HCT116 (cell line): ENCODE data around the gene ARSK. TPM values are rescaled to one million over a fixed set of nuclear protein-coding genes. Genes with fewer than 3 reads are reported as not detected.

Experiments used
- ATAC-seq: fragments of 200-7000 bp; cut with Tn5 transposase; 2 replicates; pipeline ENCODE4 v1.9.1; 2020; ENCODE audit warnings: mild to moderate bottlenecking, moderate library complexity
- BruUV-seq: library from RNA; stranded (reverse); fragments of 400-500 nt; replicated peaks from 2 replicates; lab custom pipeline; 2021; lab: Mats Ljungman, UMichigan
- CTCF ChIA-PET: fragments of 300-600 bp; sonication (Branson Sonifier 250); formaldehyde crosslinking; loops from one replicate; lab custom pipeline; 2021; ENCODE audit warnings: antibody characterized with exemption; lab: Charles Lee
- POLR2A ChIA-PET: fragments of 300-600, 350-600 bp; sonication (Branson Sonifier 250); formaldehyde crosslinking; loops from one replicate; lab custom pipeline; 2021; ENCODE audit warnings: antibody characterized with exemption; lab: Charles Lee
- RAD21 ChIA-PET, 2 experiments: fragments of 300-600 bp; sonication (Branson Sonifier 250); formaldehyde crosslinking; loops; one replicate each; lab custom pipeline; 2023; ENCODE audit warnings: low total read pairs in 2 of 2; ENCODE audit not compliant: uncharacterized antibody in 2 of 2, unreplicated experiment in 2 of 2, low non-redundant PET in 1 of 2; lab: Charles Lee
- DNase-seq: peaks from one replicate; pipeline ENCODE4 v3.0.0-alpha.2; 2010; ENCODE audit warnings: low read depth, low spot score
- H2AFZ ChIP-seq: fragments of 200-600 bp; shearing (Covaris generic), sonication (generic); 2 replicates; pipeline ENCODE4 v1.6.1; 2017; ENCODE audit warnings: low read depth, mixed run types, mixed read lengths, antibody characterized with exemption, low read length; ENCODE audit not compliant: poor library complexity, severe bottlenecking
- H3K27ac ChIP-seq: 2 replicates; pipeline ENCODE4 v1.5.1; 2012; ENCODE audit warnings: low read depth, low read length
- H3K27me3 ChIP-seq: fragments of 200-600 bp; sonication (generic); 2 replicates; pipeline ENCODE4 v1.6.1; 2016; ENCODE audit warnings: mixed run types, low read length, mixed read lengths; ENCODE audit not compliant: insufficient read depth
- H3K36me3 ChIP-seq, 2 experiments: fragments of 200-500 bp in 1 of 2; fragments of 200-600 bp in 1 of 2; sonication (Bioruptor generic) in 1 of 2; sonication (generic) in 1 of 2; 2 replicates each; pipeline versions ENCODE4 v1.5.1 to v1.6.1; 2014 to 2016; ENCODE audit warnings: low read length in 2 of 2, inconsistent platforms in 1 of 2, mixed read lengths in 1 of 2, mixed run types in 1 of 2; ENCODE audit not compliant: insufficient read depth in 2 of 2, control insufficient read depth in 1 of 2
- H3K4me1 ChIP-seq, 2 experiments: fragments of 200-600 bp in 1 of 2; sonication (generic) in 1 of 2; 2 replicates each; pipeline versions ENCODE4 v1.5.1 to v1.6.1; 2012 to 2017; ENCODE audit warnings: low read length in 2 of 2, inconsistent platforms in 1 of 2, mild to moderate bottlenecking in 1 of 2, mixed read lengths in 1 of 2, mixed run types in 1 of 2, moderate library complexity in 1 of 2; ENCODE audit not compliant: insufficient read depth in 2 of 2, control insufficient read depth in 1 of 2
- H3K4me2 ChIP-seq: fragments of 200-600 bp; sonication (generic); 2 replicates; pipeline ENCODE4 v1.6.1; 2017; ENCODE audit warnings: mixed run types, low read length, mixed read lengths
- H3K4me3 ChIP-seq, 2 experiments: fragments of 200-600 bp in 1 of 2; sonication (generic) in 1 of 2; replicated peaks in 1 of 2; 2 replicates each; pipeline ENCODE4 v1.5.1; 2011 to 2016; ENCODE audit warnings: low read length in 2 of 2, control low read depth in 1 of 2, low read depth in 1 of 2, mild to moderate bottlenecking in 1 of 2, mixed read lengths in 1 of 2, mixed run types in 1 of 2
- H3K79me2 ChIP-seq: fragments of 200-600 bp; sonication (generic); 2 replicates; pipeline ENCODE4 v1.6.1; 2017; ENCODE audit warnings: mild to moderate bottlenecking, mixed run types, low read length, moderate library complexity, mixed read lengths; ENCODE audit not compliant: insufficient read depth
- H3K9ac ChIP-seq: fragments of 200-600 bp; sonication (generic); 2 replicates; pipeline ENCODE4 v1.6.1; 2016; ENCODE audit warnings: low read length, mixed read lengths
- H3K9me2 ChIP-seq: fragments of 200-600 bp; sonication (generic), shearing (Covaris generic); 2 replicates; pipeline ENCODE4 v1.6.1; 2017; ENCODE audit warnings: mixed run types, mild to moderate bottlenecking, moderate library complexity; ENCODE audit not compliant: insufficient read depth
- H3K9me3 ChIP-seq, 2 experiments: fragments of 200-500 bp in 1 of 2; fragments of 200-600 bp in 1 of 2; sonication (Bioruptor generic) in 1 of 2; sonication (generic) in 1 of 2; 2 replicates each; pipeline ENCODE4 v1.6.1; 2014 to 2017; ENCODE audit warnings: low read length in 2 of 2, mixed read lengths in 2 of 2, inconsistent platforms in 1 of 2, low read depth in 1 of 2, mild to moderate bottlenecking in 1 of 2, mixed run types in 1 of 2, moderate library complexity in 1 of 2; ENCODE audit not compliant: control insufficient read depth in 1 of 2, insufficient read depth in 1 of 2
- H4K20me1 ChIP-seq: fragments of 200-600 bp; sonication (generic), shearing (Covaris generic); 2 replicates; pipeline ENCODE4 v1.6.1; 2017; ENCODE audit warnings: mixed run types, mild to moderate bottlenecking, moderate library complexity; ENCODE audit not compliant: insufficient read depth
- CBX3 ChIP-seq: IDR thresholded peaks from 2 replicates; pipeline ENCODE4 v1.6.1; 2012; ENCODE audit warnings: low read depth
- ELF1 ChIP-seq: IDR thresholded peaks from 2 replicates; pipeline ENCODE4 v1.6.1; 2012; ENCODE audit warnings: low read depth, borderline replicate concordance
- EZH2 ChIP-seq: fragments of 200-600 bp; sonication (generic); IDR thresholded peaks from 2 replicates; pipeline ENCODE4 v1.6.1; 2017; ENCODE audit warnings: antibody characterized with exemption, mixed run types
- EZH2phosphoT487 ChIP-seq: fragments of 200-600 bp; IDR thresholded peaks from 2 replicates; pipeline ENCODE4 v1.6.1; 2018; ENCODE audit warnings: antibody characterized with exemption, borderline replicate concordance
- JUND ChIP-seq: IDR thresholded peaks from 2 replicates; pipeline ENCODE4 v1.6.1; 2012
- RAD21 ChIP-seq: IDR thresholded peaks from 2 replicates; pipeline ENCODE4 v1.6.1; 2012; ENCODE audit warnings: low read depth, mild to moderate bottlenecking
- SP1 ChIP-seq: IDR thresholded peaks from 2 replicates; pipeline ENCODE4 v1.6.1; 2012; ENCODE audit warnings: low read depth
- SRF ChIP-seq: IDR thresholded peaks from 2 replicates; pipeline ENCODE4 v1.6.1; 2012; ENCODE audit warnings: low read depth
- TCF7L2 ChIP-seq: IDR thresholded peaks from 2 replicates; pipeline ENCODE4 v1.7.0; 2011; ENCODE audit warnings: borderline replicate concordance, inconsistent platforms; ENCODE audit not compliant: insufficient read depth, insufficient read length; ENCODE audit errors: extremely low read depth
- YY1 ChIP-seq: IDR thresholded peaks from 2 replicates; pipeline ENCODE4 v1.6.1; 2011; ENCODE audit warnings: low read length, low read depth, moderate library complexity, mild to moderate bottlenecking; ENCODE audit not compliant: insufficient replicate concordance; ENCODE audit errors: extremely low read depth
- ZNF274 ChIP-seq: fragments of 200-500 bp; sonication (Bioruptor generic); IDR thresholded peaks from 2 replicates; pipeline ENCODE4 v1.6.1; 2014; ENCODE audit warnings: mild to moderate bottlenecking, low read depth, low read length, inconsistent platforms
- intact Hi-C: fragments of 100-400 bp; cut with micrococcal nuclease; formaldehyde crosslinking; loops from 2 replicates; pipeline ENCODE4 v1.10.0; 2022
- total RNA-seq: library from RNA; stranded (reverse); gene quantifications from one replicate; pipeline ENCODE4 v1.2.1, GENCODE V29; 2021; ENCODE audit not compliant: unreplicated experiment
- TF ChIP-seq, protein P1 (sequence below): IDR thresholded peaks from 2 replicates; pipeline ENCODE4 v1.6.1; 2012
- TF ChIP-seq, protein P2 (sequence below), 3 experiments: fragments of 200-600 bp in 1 of 3; sonication (generic) in 1 of 3; IDR thresholded peaks in 2 of 3; conservative IDR thresholded peaks in 1 of 3; 2 replicates each; pipeline ENCODE4 v1.5.1; 2012 to 2017; ENCODE audit warnings: low read depth in 2 of 3, low read length in 2 of 3, antibody characterized with exemption in 1 of 3, borderline replicate concordance in 1 of 3, control low read depth in 1 of 3, mild to moderate bottlenecking in 1 of 3, mixed read lengths in 1 of 3, mixed run types in 1 of 3, moderate library complexity in 1 of 3; ENCODE audit not compliant: insufficient read depth in 1 of 3

The ARSK gene
- total RNA-seq, 1 experiment from 2014 or later: 4.6 TPM

DNA sequence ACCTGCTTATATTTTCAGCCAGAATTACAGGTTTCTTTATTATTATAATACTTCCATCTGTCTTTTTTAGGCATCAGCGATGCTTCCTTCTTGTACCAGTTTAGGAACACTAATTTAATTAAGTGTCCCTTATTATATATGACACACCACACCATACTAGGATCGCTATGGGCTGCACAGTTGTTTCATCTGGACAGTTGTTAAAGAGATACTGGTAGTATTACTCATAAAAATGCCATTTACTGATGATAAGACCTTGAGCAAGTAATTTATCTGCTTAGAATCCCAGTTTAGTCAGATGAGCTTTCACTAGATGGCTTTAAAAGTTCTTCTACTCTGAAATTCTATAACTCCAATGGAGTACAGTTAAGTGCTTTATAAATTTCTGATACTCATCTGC, 17.1 kb downstream of the ARSK start:
- Histone ChIP-seq H3K9ac (no peak overlapping the region), H3K9me2 (no peaks in the 10 kb centered on the region), H3K4me3 (no peak overlapping the region), H3K27me3 (no peaks in the 10 kb centered on the region), H3K4me1 (no peaks in the 10 kb centered on the region), H3K79me2 (no peaks in the 10 kb centered on the region), H3K9me3 (no peaks in the 10 kb centered on the region), H4K20me1 (no peaks in the 10 kb centered on the region), H3K4me2 (no peak overlapping the region), H2AFZ (no peak overlapping the region), H3K27ac (no peak overlapping the region), H3K36me3 (peaks cover 0 to 4% of the 10 kb centered on the region in 2 experiments; a peak in 1 of 4 replicates)
- intact Hi-C loops: no loop called here
- ATAC-seq (no peak), DNase-seq (no peak)
- TF ChIP-seq JUND (no peak), YY1 (no peak), SP1 (no peak), EZH2 (no peak), EZH2phosphoT487 (no peak), CBX3 (no peak), ZNF274 (no peak), SRF (no peak), ELF1 (no peak), RAD21 (no peak), TCF7L2 (no peak)
- TF ChIP-seq, protein P1, sequence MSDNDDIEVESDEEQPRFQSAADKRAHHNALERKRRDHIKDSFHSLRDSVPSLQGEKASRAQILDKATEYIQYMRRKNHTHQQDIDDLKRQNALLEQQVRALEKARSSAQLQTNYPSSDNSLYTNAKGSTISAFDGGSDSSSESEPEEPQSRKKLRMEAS: no peak
- TF ChIP-seq, protein P2, sequence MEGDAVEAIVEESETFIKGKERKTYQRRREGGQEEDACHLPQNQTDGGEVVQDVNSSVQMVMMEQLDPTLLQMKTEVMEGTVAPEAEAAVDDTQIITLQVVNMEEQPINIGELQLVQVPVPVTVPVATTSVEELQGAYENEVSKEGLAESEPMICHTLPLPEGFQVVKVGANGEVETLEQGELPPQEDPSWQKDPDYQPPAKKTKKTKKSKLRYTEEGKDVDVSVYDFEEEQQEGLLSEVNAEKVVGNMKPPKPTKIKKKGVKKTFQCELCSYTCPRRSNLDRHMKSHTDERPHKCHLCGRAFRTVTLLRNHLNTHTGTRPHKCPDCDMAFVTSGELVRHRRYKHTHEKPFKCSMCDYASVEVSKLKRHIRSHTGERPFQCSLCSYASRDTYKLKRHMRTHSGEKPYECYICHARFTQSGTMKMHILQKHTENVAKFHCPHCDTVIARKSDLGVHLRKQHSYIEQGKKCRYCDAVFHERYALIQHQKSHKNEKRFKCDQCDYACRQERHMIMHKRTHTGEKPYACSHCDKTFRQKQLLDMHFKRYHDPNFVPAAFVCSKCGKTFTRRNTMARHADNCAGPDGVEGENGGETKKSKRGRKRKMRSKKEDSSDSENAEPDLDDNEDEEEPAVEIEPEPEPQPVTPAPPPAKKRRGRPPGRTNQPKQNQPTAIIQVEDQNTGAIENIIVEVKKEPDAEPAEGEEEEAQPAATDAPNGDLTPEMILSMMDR (IDR thresholded peaks at IDR 0.05 in 2 of 3, conservative IDR thresholded peaks at IDR 0.05 in 1 of 3; ENCODE audit: borderline replicate concordance in 1 of 3, insufficient read depth in 1 of 3, low read depth in 2 of 3, low read length in 2 of 3): no peak
- no TSS peak for BruUV-seq
- ChIA-PET CTCF (no interaction called here), POLR2A (no interaction called here), RAD21 (no interaction called here)
